GM18511 (cell line): Measurements from ENCODE around the gene CACNA2D1.

Experiments used
- ATAC-seq: cut with Tn5 transposase; IDR thresholded peaks from one replicate; pipeline ENCODE4 v1.9.1; 2021; ENCODE audit warnings: mild to moderate bottlenecking, moderate library complexity; ENCODE audit not compliant: unreplicated experiment

Gene CACNA2D1

GRCh38 chr7:82443547-82444219 lies at the start of gene CACNA2D1:
CACNA2D1 (minus strand) TSS chr7:82443777.
- ATAC-seq = peak; percentile 25

- ATAC-seq = peak; percentile 77
Measured at GRCh38 chr7:82481499-82482097, 38.0 kb upstream of the CACNA2D1 start.

GRCh38 chr7:82477733-82478515 lies 34.3 kb upstream of the CACNA2D1 start:
- no peak for ATAC-seq

GRCh38 chr7:82472966-82473365 lies 29.4 kb upstream of the CACNA2D1 start:
- ATAC-seq = no peak

- no peak for ATAC-seq
Measured at GRCh38 chr7:82471351-82472020, 27.9 kb upstream of the CACNA2D1 start.

- ATAC-seq = no peak
Measured at GRCh38 chr7:82469207-82469606, 25.6 kb upstream of the CACNA2D1 start.

GRCh38 chr7:82468435-82468834 lies 24.9 kb upstream of the CACNA2D1 start:
- no peak for ATAC-seq

- no peak for ATAC-seq
Measured at GRCh38 chr7:82467020-82467419, 23.4 kb upstream of the CACNA2D1 start.

- ATAC-seq = no peak
Measured at GRCh38 chr7:82464372-82464771, 20.8 kb upstream of the CACNA2D1 start.

- no peak for ATAC-seq
Measured at GRCh38 chr7:82455295-82455694, 11.7 kb upstream of the CACNA2D1 start.

GRCh38 chr7:82450759-82451158 lies 7.2 kb upstream of the CACNA2D1 start:
- ATAC-seq = no peak

- no peak for ATAC-seq
Measured at GRCh38 chr7:82449910-82450309, 6.3 kb upstream of the CACNA2D1 start.

- no peak for ATAC-seq
Measured at GRCh38 chr7:82446897-82447296, 3.3 kb upstream of the CACNA2D1 start.

GRCh38 chr7:82445271-82445670 lies 1.7 kb upstream of the CACNA2D1 start:
- no peak for ATAC-seq

GRCh38 chr7:82444220-82444909 lies 788 bp upstream of the CACNA2D1 start:
- no peak for ATAC-seq

- ATAC-seq = peak; percentile 47
Measured at GRCh38 chr7:82443036-82443546, 486 bp downstream of the CACNA2D1 start.

- ATAC-seq = peak; percentile 15
Measured at GRCh38 chr7:82442492-82443035, 1.0 kb downstream of the CACNA2D1 start.

- no peak for ATAC-seq
Measured at GRCh38 chr7:82441669-82442478, 1.7 kb downstream of the CACNA2D1 start.

- ATAC-seq = no peak
Measured at GRCh38 chr7:82438521-82438920, 5.1 kb downstream of the CACNA2D1 start.
